ENCODE measurements around the gene GLRX5.

DNA sequence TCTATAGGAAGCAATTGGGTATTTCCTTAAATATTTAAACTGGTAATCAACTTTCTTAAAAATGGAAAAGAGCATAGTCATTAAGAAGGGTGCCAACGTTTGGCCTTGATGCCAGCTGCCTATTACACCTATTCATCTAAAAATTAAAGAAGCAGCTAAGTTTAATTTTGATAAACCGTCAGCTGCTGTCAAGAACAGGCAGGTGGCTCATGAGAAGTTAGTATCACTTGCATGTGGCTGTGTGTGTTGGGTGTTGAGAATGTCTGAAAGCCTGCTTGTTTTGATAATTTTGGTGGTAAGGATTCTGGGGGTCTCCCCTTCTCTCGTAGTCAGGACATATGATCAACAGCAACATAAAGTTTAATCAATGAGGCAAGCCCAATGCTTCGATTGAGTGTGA lies 6.5 kb downstream of the GLRX5 start:
- TF ChIP-seq, protein P1, sequence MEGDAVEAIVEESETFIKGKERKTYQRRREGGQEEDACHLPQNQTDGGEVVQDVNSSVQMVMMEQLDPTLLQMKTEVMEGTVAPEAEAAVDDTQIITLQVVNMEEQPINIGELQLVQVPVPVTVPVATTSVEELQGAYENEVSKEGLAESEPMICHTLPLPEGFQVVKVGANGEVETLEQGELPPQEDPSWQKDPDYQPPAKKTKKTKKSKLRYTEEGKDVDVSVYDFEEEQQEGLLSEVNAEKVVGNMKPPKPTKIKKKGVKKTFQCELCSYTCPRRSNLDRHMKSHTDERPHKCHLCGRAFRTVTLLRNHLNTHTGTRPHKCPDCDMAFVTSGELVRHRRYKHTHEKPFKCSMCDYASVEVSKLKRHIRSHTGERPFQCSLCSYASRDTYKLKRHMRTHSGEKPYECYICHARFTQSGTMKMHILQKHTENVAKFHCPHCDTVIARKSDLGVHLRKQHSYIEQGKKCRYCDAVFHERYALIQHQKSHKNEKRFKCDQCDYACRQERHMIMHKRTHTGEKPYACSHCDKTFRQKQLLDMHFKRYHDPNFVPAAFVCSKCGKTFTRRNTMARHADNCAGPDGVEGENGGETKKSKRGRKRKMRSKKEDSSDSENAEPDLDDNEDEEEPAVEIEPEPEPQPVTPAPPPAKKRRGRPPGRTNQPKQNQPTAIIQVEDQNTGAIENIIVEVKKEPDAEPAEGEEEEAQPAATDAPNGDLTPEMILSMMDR (IDR thresholded peaks at IDR 0.05), result no peak
- TF ChIP-seq POLR2A (IDR thresholded peaks at IDR 0.05), result no peak

Measured in uterus (tissue), 2 donors.